Caco-2 (cell line): ENCODE measurements around the gene ACAA1. TPM values are rescaled to one million over a fixed set of nuclear protein-coding genes. Genes with fewer than 3 reads are reported as not detected.

Source experiments
- total RNA-seq: library from RNA; stranded (reverse); gene quantifications from 2 replicates; pipeline ENCODE4 v1.2.3, GENCODE V29; 2022

ACAA1 gene
- total RNA-seq, 1 experiment from 2014 or later: 139 TPM

Other genes with a start within 250 kb of the ACAA1 start
- gene VILL, start 146.3 kb downstream of the ACAA1 start, total RNA-seq: 11.7 and 12.2 TPM in 2 replicates
- 7.9 and 9.7 TPM in 2 replicates for gene PLCD1, start 107.5 kb downstream of the ACAA1 start, total RNA-seq
- 0.11 and 0.35 TPM in 2 replicates for gene DLEC1, start 97.9 kb downstream of the ACAA1 start, total RNA-seq
- 21.2 and 22.3 TPM in 2 replicates for gene MYD88, start 1.5 kb upstream of the ACAA1 start, total RNA-seq
- 39.2 and 39.3 TPM in 2 replicates for gene OXSR1, start 28.4 kb upstream of the ACAA1 start, total RNA-seq
- 0.36 and 0.63 TPM in 2 replicates for gene SLC22A13, start 128.7 kb upstream of the ACAA1 start, total RNA-seq
- gene SLC22A14, start 145.2 kb upstream of the ACAA1 start, total RNA-seq: 0.14 and 0.23 TPM in 2 replicates
- gene XYLB, start 209.7 kb upstream of the ACAA1 start, total RNA-seq: 18.2 and 20.1 TPM in 2 replicates